PC-3 (cell line): ENCODE measurements around the gene CRYZL1. TPM values are rescaled to one million over a fixed set of nuclear protein-coding genes. Genes with fewer than 3 reads are reported as not detected.
"Not testable (repeated sequence)": the region's sequence is repeated elsewhere in the genome, so short reads cannot be mapped to it uniquely, and the experiment has no call there.

Experiments
- ATAC-seq: fragments of 200-7000 bp; cut with Tn5 transposase; 2 replicates; pipeline ENCODE4 v1.9.1; 2020; ENCODE audit warnings: mild to moderate bottlenecking, moderate library complexity
- BruUV-seq: library from RNA; stranded (reverse); fragments of 400-500 nt; replicated peaks from 2 replicates; lab custom pipeline; 2021; lab: Mats Ljungman, UMichigan
- CTCF ChIA-PET: fragments of 300-600 bp; sonication (Branson Sonifier 250); formaldehyde crosslinking; loops from one replicate; lab custom pipeline; 2022; ENCODE audit warnings: antibody characterized with exemption; lab: Charles Lee
- POLR2A ChIA-PET: fragments of 300-600 bp; sonication (Branson Sonifier 250); formaldehyde crosslinking; loops from one replicate; lab custom pipeline; 2022; ENCODE audit warnings: antibody characterized with exemption; ENCODE audit not compliant: unreplicated experiment; lab: Charles Lee
- DNase-seq: peaks from one replicate; pipeline ENCODE4 v3.0.0-alpha.2; 2015
- H2AFZ ChIP-seq: fragments of 300-600 bp; sonication (generic); 2 replicates; pipeline ENCODE4 v1.6.0; 2016; ENCODE audit warnings: antibody characterized with exemption, low read length
- H3F3A ChIP-seq: fragments of 300-600 bp; sonication (generic); one replicate; pipeline ENCODE4 v1.6.0; 2017; ENCODE audit warnings: antibody characterized with exemption, low read length, control low read depth, mild to moderate bottlenecking; ENCODE audit not compliant: unreplicated experiment
- H3K27ac ChIP-seq: fragments of 300-600 bp; sonication (generic); 2 replicates; pipeline ENCODE4 v1.5.1; 2016; ENCODE audit warnings: mild to moderate bottlenecking, low read length
- H3K27me3 ChIP-seq: fragments of 300-600 bp; sonication (generic); 2 replicates; pipeline ENCODE4 v1.6.1; 2016; ENCODE audit warnings: low read length, mixed read lengths
- H3K36me3 ChIP-seq: fragments of 300-600 bp; sonication (generic); 2 replicates; pipeline ENCODE4 v1.6.1; 2016; ENCODE audit warnings: low read depth, mixed run types, low read length, mixed read lengths
- H3K4me1 ChIP-seq: fragments of 300-600 bp; sonication (generic); 2 replicates; pipeline ENCODE4 v1.5.1; 2016; ENCODE audit warnings: low read length; ENCODE audit not compliant: insufficient read depth
- H3K4me2 ChIP-seq: fragments of 300-600 bp; sonication (generic); 2 replicates; pipeline ENCODE4 v1.6.0; 2016; ENCODE audit warnings: low read length
- H3K4me3 ChIP-seq: fragments of 300-600 bp; sonication (generic); 2 replicates; pipeline ENCODE4 v1.5.1; 2016; ENCODE audit warnings: mild to moderate bottlenecking, low read length, mixed read lengths
- H3K79me2 ChIP-seq: fragments of 300-600 bp; sonication (generic); 2 replicates; pipeline ENCODE4 v1.6.1; 2017; ENCODE audit warnings: low read length, mixed read lengths
- H3K9ac ChIP-seq: fragments of 300-600 bp; sonication (generic); 2 replicates; pipeline ENCODE4 v1.6.0; 2016; ENCODE audit warnings: mild to moderate bottlenecking, low read length
- H3K9me2 ChIP-seq: fragments of 300-600 bp; sonication (generic); replicated peaks from 2 replicates; pipeline ENCODE4 v1.6.1; 2016; ENCODE audit warnings: mixed run types, low read length, mixed read lengths
- H3K9me3 ChIP-seq: fragments of 300-600 bp; sonication (generic); 2 replicates; pipeline ENCODE4 v1.6.1; 2016; ENCODE audit warnings: low read length, mixed read lengths
- H4K20me1 ChIP-seq: fragments of 300-600 bp; sonication (generic); 2 replicates; pipeline ENCODE4 v1.6.1; 2016; ENCODE audit warnings: low read length, mixed read lengths
- CTCF ChIP-seq: fragments of 300-600 bp; sonication (generic); conservative IDR thresholded peaks from 2 replicates; pipeline ENCODE4 v1.5.1; 2017; ENCODE audit warnings: antibody characterized with exemption, low read depth, mild to moderate bottlenecking, low read length
- EZH2 ChIP-seq: fragments of 300-600 bp; sonication (generic); IDR thresholded peaks from one replicate; pipeline ENCODE4 v1.6.1; 2017; ENCODE audit warnings: antibody characterized with exemption, mild to moderate bottlenecking, low read length; ENCODE audit not compliant: unreplicated experiment
- EZH2phosphoT487 ChIP-seq: fragments of 300-600 bp; sonication (generic); IDR thresholded peaks from 2 replicates; pipeline ENCODE4 v1.6.1; 2018; ENCODE audit warnings: mild to moderate bottlenecking, antibody characterized with exemption, low read length, borderline replicate concordance
- intact Hi-C: fragments of 100-400 bp; cut with micrococcal nuclease; formaldehyde crosslinking; loops from 2 replicates; pipeline ENCODE4 v1.9.0; 2023
- total RNA-seq: library from RNA; depleted of rRNA; stranded (reverse); fragments of >200 nt; gene quantifications from 2 replicates; pipeline ENCODE4 v1.2.3, GENCODE V29; 2014

CRYZL1 gene
- total RNA-seq, 1 experiment from 2014 or later, result 12.4 TPM

DNA sequence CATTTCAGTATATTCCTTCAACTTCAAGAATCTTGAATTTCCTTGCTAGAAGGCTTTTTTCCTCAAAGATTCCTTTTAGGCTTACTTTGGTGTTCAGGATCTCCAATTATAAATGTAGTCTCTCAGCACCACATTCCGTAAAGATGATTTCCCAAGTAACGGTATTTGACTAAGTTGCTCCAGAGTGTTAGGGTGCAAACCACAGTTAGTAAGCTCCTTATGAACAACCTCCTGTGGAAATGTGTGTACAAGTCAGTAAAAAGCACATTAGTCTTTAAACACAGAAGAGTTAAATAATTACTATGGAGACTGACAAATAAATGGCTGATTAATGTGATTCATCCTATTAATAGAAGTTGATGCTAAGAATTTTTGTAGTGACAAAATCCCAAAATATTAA, 63.3 kb downstream of the CRYZL1 start:
- intact Hi-C loops, result no loop called here
- Histone ChIP-seq H3F3A (peaks cover 19% of the 10 kb centered on the region), H3K9me3 (no peaks in the 10 kb centered on the region), H3K27ac (no peak overlapping the region), H3K4me3 (no peak overlapping the region), H3K9me2 (no peaks in the 10 kb centered on the region), H3K4me2 (no peak overlapping the region), H3K27me3 (no peaks in the 10 kb centered on the region), H4K20me1 (peaks cover 6% of the 10 kb centered on the region; the same call in 1 of the 2 replicates), H3K9ac (no peak overlapping the region), H3K79me2 (no peaks in the 10 kb centered on the region), H3K36me3 (peaks cover 65% of the 10 kb centered on the region), H2AFZ (no peak overlapping the region), H3K4me1 (peaks cover 9% of the 10 kb centered on the region; the same call in 1 of the 2 replicates)
- BruUV-seq, result no TSS peak
- no peak for ATAC-seq
- ChIA-PET CTCF (no interaction called here), POLR2A (no interaction called here)
- no peak for TF ChIP-seq EZH2
- TF ChIP-seq EZH2phosphoT487, result no peak
- no peak for TF ChIP-seq CTCF
- no peak for DNase-seq

DNA sequence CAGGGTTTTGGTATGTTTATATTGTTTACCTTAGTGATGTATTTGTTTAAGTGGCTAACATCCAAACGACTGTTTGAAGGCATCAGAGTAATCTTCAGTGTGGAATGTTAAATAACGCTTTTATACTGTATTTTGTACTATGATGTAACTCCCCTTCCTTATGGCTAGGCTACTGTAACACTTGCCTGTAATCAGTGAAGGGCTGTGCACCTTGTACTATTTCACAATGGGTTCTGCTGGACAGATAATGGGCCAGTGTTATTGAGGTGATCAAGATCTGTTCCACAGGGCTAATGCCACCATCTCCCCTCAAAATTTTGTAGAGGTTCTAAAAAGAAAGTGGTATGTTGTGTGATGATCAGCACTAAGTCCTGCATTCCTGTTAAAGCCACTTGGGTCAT, 64.8 kb downstream of the CRYZL1 start:
- ATAC-seq, result peak; percentile 87
- H3K9ac ChIP-seq, H3K4me1 ChIP-seq, CTCF ChIA-PET, POLR2A ChIA-PET, intact Hi-C loops, H2AFZ ChIP-seq, H3K4me3 ChIP-seq, H3K9me2 ChIP-seq, H3K79me2 ChIP-seq, H3K4me2 ChIP-seq, H3K9me3 ChIP-seq, H3K27me3 ChIP-seq, H3K27ac ChIP-seq, H4K20me1 ChIP-seq: not testable (repeated sequence)
- Histone ChIP-seq H3K36me3 (peaks cover 77% of the 10 kb centered on the region), H3F3A (peaks cover 19% of the 10 kb centered on the region)
- BruUV-seq, result TSS peak; percentile 39
- DNase-seq, result peak; percentile 31

- ATAC-seq (no peak), DNase-seq (no peak)
- ChIA-PET CTCF (interaction anchor here (2.0 kb wide), 1 partner anchor 33 kb away, joined by 6 read pairs; no protein-coding TSS in a partner anchor), POLR2A (no interaction called here)
- peaks cover 10% of the 10 kb centered on the region; the same call in 1 of the 2 replicates for H4K20me1 ChIP-seq
- intact Hi-C loops, result no loop called here
- H3K79me2 ChIP-seq, result 0 out of 2 replicates have a peak, but pooled peaks cover 4% of the 10 kb centered on the region
- peaks cover 89% of the 10 kb centered on the region for H3K36me3 ChIP-seq
- H3K4me2 ChIP-seq, result no peak overlapping the region
- H3K27ac ChIP-seq, result no peak overlapping the region
- H3F3A ChIP-seq, result peaks cover 10% of the 10 kb centered on the region
- no peak overlapping the region for H2AFZ ChIP-seq
- H3K9ac ChIP-seq, result no peak overlapping the region
- H3K4me1 ChIP-seq, result peaks cover 3% of the 10 kb centered on the region; the same call in 1 of the 2 replicates
- H3K27me3 ChIP-seq, result no peaks in the 10 kb centered on the region
- no peaks in the 10 kb centered on the region for H3K9me3 ChIP-seq
- no TSS peak for BruUV-seq
- H3K4me3 ChIP-seq, result no peak overlapping the region
- TF ChIP-seq CTCF (no peak), EZH2 (no peak), EZH2phosphoT487 (no peak)
- no peaks in the 10 kb centered on the region for H3K9me2 ChIP-seq
Measured at GRCh38 chr21:33572350-33572749, 69.2 kb downstream of the CRYZL1 start.
